BLaER1 treated with 17β-estradiol and CSF1 and Interleukin-3, amounts not matched to agents 10 nM and 100 nM (cell line): ENCODE data around the gene KLF7.

ENCODE experiments used
- H3K27ac ChIP-seq, 11 experiments: shearing (Covaris generic); formaldehyde crosslinking; 2 replicates each; pipeline ENCODE4 v1.8.1; 2022
- H3K27me3 ChIP-seq, 11 experiments: shearing (Covaris generic); formaldehyde crosslinking; 2 replicates each; pipeline ENCODE4 v1.8.1; 2022
- H3K36me3 ChIP-seq, 11 experiments: shearing (Covaris generic); formaldehyde crosslinking; 2 replicates each; pipeline ENCODE4 v1.8.1; 2022
- H3K4me1 ChIP-seq, 10 experiments: shearing (Covaris generic); formaldehyde crosslinking; 2 replicates each; pipeline ENCODE4 v1.8.1; 2022
- H3K4me2 ChIP-seq, 11 experiments: shearing (Covaris generic); formaldehyde crosslinking; 2 replicates each; pipeline ENCODE4 v1.8.1; 2022
- H3K4me3 ChIP-seq, 10 experiments: shearing (Covaris generic); formaldehyde crosslinking; 2 replicates each; pipeline ENCODE4 v1.8.1; 2022
- H3K9ac ChIP-seq, 11 experiments: shearing (Covaris generic); formaldehyde crosslinking; 2 replicates each; pipeline ENCODE4 v1.8.1; 2022
- H3K9me3 ChIP-seq, 11 experiments: shearing (Covaris generic); formaldehyde crosslinking; replicated peaks in 1 of 11; 2 replicates each; pipeline ENCODE4 v1.8.1; 2022
- H4K20me1 ChIP-seq, 11 experiments: shearing (Covaris generic); formaldehyde crosslinking; 2 replicates each; pipeline ENCODE4 v1.8.1; 2022
- Cebpa-rat ChIP-seq, 11 experiments: shearing (Covaris generic); IDR thresholded peaks; 2 replicates each; pipeline ENCODE4 v1.8.1; 2022

KLF7 gene

DNA sequence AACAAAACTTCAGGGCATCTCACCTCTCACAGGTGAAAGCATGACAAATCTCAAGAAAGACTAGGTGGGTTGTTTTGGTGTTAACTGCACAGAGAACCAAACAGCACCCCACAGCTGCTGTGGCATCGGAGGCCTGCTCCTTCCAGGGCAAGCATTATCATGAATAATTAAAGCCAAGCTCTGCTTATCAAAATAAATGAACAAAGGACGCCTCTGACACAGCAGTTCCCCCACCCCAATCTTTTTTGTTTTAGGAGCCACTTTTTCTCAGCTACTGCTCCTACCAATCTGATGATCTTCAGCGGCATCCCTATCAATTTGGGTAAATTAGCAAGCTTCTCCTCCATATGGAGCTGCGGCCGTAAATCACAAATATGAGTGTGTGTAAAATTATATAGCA is 58.6 kb downstream of the KLF7 start:
- TF ChIP-seq Cebpa-rat (IDR thresholded peaks at IDR 0.05): no peak
- Histone ChIP-seq H3K36me3 (no peaks in the 10 kb centered on the region), H3K27ac (no peak overlapping the region), H3K4me1 (peaks cover 0 to 31% (median 20%) of the 10 kb centered on the region in 10 experiments; a peak in 16 of 20 replicates), H4K20me1 (no peaks in the 10 kb centered on the region), H3K9ac (no peak overlapping the region), H3K9me3 (no peaks in the 10 kb centered on the region), H3K4me2 (peak overlapping the region in 10 of 11 experiments; percentile 11 to 59 (median 40); a peak in 15 of 22 replicates), H3K27me3 (no peaks in the 10 kb centered on the region), H3K4me3 (no peak overlapping the region)

DNA sequence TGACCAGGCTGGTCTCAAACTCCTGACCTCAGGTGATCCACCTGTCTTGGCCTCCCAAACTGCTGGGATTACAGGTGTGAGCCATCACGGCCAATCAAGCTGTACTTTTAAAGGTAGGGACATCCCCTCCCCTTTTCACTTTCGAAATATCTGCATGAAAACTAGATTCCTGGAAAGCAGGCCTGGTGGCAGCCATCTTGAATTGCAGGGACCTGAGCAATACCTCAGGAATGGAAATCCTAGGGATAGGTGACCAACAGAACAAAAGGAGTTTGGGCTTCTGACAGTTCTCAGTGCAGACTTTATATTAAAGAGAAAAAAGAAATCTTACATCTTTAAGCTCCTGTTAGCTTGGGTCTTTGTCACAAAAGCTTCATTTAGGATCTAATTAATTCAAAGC is 62.6 kb downstream of the KLF7 start:
- TF ChIP-seq Cebpa-rat (IDR thresholded peaks at IDR 0.05): no peak
- Histone ChIP-seq H3K27ac (no peak overlapping the region), H3K4me1 (peaks cover 0 to 16% (median 11%) of the 10 kb centered on the region in 10 experiments; a peak in 16 of 20 replicates), H3K27me3 (no peaks in the 10 kb centered on the region), H3K9ac (no peak overlapping the region), H3K4me3 (no peak overlapping the region), H4K20me1 (no peaks in the 10 kb centered on the region), H3K36me3 (no peaks in the 10 kb centered on the region), H3K4me2 (no peak overlapping the region), H3K9me3 (no peaks in the 10 kb centered on the region)

DNA sequence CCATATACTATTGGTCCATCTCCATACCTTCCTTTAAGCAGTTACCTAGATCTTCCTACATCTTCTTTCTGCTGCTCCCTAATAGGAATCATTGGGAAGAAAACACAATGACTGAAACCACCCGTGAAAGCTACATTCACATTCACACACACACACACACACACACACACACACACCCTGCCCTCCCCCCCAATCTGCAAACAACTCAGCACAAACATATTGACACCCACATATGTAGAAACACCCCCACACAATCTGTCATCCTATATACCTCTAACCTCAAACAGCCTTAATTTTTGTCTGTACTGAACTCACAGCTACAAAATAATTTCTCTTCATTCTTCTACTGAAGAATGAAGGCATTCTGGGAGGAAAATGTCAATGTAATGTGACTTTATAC is 63.8 kb downstream of the KLF7 start:
- H3K4me2 ChIP-seq: no peak overlapping the region
- H3K4me3 ChIP-seq: no peak overlapping the region
- H3K9ac ChIP-seq: no peak overlapping the region
- H3K36me3 ChIP-seq: no peaks in the 10 kb centered on the region
- H3K4me1 ChIP-seq: peaks cover 0 to 4% (median 1%) of the 10 kb centered on the region in 10 experiments; a peak in 10 of 20 replicates
- no peaks in the 10 kb centered on the region for H3K27me3 ChIP-seq
- H3K9me3 ChIP-seq: no peaks in the 10 kb centered on the region
- no peak for TF ChIP-seq Cebpa-rat (IDR thresholded peaks at IDR 0.05)
- no peaks in the 10 kb centered on the region for H4K20me1 ChIP-seq
- H3K27ac ChIP-seq: no peak overlapping the region

DNA sequence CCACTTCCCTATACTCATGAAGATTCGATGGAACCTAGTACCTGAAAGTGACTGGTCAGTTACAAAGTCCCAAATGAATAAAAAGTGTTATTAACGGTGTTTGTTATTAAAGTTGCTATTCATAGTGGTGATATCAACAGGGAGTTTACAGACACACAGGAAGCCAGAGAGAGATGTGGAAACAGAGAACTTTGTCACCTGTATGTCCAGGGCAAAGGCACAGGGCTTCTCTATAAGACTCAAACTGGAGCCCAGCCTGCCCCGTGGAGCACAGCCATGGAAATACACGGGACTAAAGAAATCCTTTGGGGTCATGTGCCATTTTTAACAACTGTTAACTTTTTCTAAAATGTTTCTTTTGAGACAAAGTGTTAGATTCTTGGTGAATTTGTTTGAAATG is 68.5 kb downstream of the KLF7 start:
- no peak overlapping the region for H3K27ac ChIP-seq
- H3K9ac ChIP-seq: no peak overlapping the region
- no peaks in the 10 kb centered on the region for H4K20me1 ChIP-seq
- no peak for TF ChIP-seq Cebpa-rat (IDR thresholded peaks at IDR 0.05)
- no peaks in the 10 kb centered on the region for H3K36me3 ChIP-seq
- H3K4me1 ChIP-seq: no peaks in the 10 kb centered on the region
- no peak overlapping the region for H3K4me3 ChIP-seq
- H3K9me3 ChIP-seq: peaks cover 0 to 3% (median 1%) of the 10 kb centered on the region in 11 experiments; a peak in 12 of 22 replicates
- H3K4me2 ChIP-seq: no peak overlapping the region
- H3K27me3 ChIP-seq: no peaks in the 10 kb centered on the region

DNA sequence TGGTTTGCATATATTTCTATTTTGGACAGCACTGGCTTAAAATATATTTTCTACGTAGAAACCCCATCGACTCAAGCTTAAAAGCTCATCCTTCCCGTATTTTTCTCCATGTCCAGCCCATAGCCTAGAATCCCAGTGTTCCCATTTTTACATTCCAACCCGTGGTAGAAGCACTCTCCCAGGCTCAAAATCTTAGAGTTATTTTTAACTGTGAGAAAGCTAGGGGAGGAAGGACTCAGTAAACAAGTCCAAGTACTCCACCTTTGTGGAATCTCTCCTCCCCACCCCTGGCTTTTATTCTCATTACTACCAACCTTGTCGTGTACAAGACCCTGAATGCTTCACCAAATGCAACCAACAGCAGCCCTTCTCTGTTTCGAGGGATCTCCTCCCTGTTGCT is 69.8 kb downstream of the KLF7 start:
- Histone ChIP-seq H3K9ac (no peak overlapping the region), H3K27ac (no peak overlapping the region), H3K4me3 (no peak overlapping the region), H3K36me3 (no peaks in the 10 kb centered on the region), H3K27me3 (no peaks in the 10 kb centered on the region), H4K20me1 (no peaks in the 10 kb centered on the region), H3K4me2 (no peak overlapping the region), H3K9me3 (peaks cover 0 to 11% (median 7%) of the 10 kb centered on the region in 11 experiments; a peak in 15 of 22 replicates), H3K4me1 (peaks cover 0 to 3% (median 1%) of the 10 kb centered on the region in 10 experiments; a peak in 10 of 20 replicates)
- TF ChIP-seq Cebpa-rat (IDR thresholded peaks at IDR 0.05): no peak

DNA sequence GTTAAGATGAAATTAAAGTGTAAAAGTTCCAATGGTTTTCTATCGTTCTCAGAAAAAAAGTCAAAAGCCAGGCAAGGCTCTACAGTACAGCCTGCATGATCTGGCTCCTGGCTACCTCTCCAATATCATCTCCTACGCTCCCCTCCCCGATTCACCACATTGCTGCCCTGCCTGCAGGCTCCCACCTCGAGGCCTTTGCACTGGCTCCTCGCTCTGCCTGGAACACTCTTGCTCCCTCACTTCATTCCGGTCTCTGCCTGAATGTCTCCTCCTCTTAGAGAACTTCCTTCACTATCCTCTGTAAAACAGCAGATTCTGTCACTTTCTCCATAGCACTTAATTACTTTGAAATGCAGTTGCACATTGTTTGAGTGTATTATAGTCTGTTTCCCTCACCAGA is 72.5 kb downstream of the KLF7 start:
- Histone ChIP-seq H3K27me3 (no peaks in the 10 kb centered on the region), H3K36me3 (no peaks in the 10 kb centered on the region), H3K4me1 (peaks cover 19 to 31% (median 28%) of the 10 kb centered on the region in 10 experiments), H3K4me2 (no peak overlapping the region), H3K9me3 (peaks cover 0 to 11% (median 7%) of the 10 kb centered on the region in 11 experiments; a peak in 15 of 22 replicates), H3K27ac (no peak overlapping the region), H3K9ac (no peak overlapping the region), H4K20me1 (no peaks in the 10 kb centered on the region), H3K4me3 (no peak overlapping the region)
- TF ChIP-seq Cebpa-rat (IDR thresholded peaks at IDR 0.05): no peak

DNA sequence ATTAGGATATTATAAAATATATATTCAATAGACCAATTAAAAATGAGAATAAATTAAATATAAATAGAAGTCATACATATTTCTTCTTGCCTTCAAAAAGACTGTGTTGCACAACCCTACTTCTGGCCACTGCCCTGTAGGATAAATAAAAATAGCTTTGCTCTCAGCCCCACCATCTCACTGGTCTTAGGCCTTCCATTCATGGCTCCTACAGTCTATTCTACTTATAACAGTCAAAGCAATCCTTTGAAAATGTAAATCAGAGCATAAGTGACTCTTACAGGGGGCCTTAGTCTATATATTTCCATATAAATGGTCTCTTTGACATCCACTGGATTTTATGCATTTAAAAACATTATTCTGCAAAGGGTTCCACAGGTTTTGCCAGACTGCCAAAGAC is 72.9 kb downstream of the KLF7 start:
- H4K20me1 ChIP-seq: no peaks in the 10 kb centered on the region
- H3K9me3 ChIP-seq: peaks cover 0 to 11% (median 7%) of the 10 kb centered on the region in 11 experiments; a peak in 15 of 22 replicates
- no peak for TF ChIP-seq Cebpa-rat (IDR thresholded peaks at IDR 0.05)
- H3K9ac ChIP-seq: no peak overlapping the region
- H3K27ac ChIP-seq: no peak overlapping the region
- H3K4me2 ChIP-seq: no peak overlapping the region
- H3K36me3 ChIP-seq: no peaks in the 10 kb centered on the region
- peaks cover 21 to 35% (median 32%) of the 10 kb centered on the region in 10 experiments for H3K4me1 ChIP-seq
- H3K27me3 ChIP-seq: no peaks in the 10 kb centered on the region
- H3K4me3 ChIP-seq: no peak overlapping the region

DNA sequence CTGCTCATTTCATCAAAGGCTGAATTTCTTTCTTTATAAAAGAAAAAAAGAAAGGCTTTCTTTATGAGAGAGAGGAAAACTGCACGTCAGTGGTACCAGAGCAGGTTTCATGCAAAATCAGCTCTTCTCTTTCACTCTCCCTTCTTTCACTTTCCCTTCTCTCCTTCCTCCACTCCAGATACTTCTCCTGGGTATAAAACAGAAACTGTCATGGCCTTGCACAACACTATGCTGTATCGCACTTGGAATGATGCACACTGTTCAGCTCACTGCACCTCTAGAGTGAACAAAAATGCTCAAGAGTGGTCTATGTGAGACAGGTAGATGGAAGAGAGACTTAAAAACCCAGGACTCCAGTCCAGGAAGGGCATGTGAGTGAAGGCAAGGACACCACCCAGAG is 73.8 kb downstream of the KLF7 start:
- H3K27me3 ChIP-seq: no peaks in the 10 kb centered on the region
- H3K4me1 ChIP-seq: peaks cover 21 to 35% (median 32%) of the 10 kb centered on the region in 10 experiments
- H3K9me3 ChIP-seq: peaks cover 0 to 11% (median 7%) of the 10 kb centered on the region in 11 experiments; a peak in 15 of 22 replicates
- H3K9ac ChIP-seq: no peak overlapping the region
- H3K27ac ChIP-seq: no peak overlapping the region
- TF ChIP-seq Cebpa-rat (IDR thresholded peaks at IDR 0.05): no peak
- no peaks in the 10 kb centered on the region for H4K20me1 ChIP-seq
- H3K36me3 ChIP-seq: no peaks in the 10 kb centered on the region
- no peak overlapping the region for H3K4me3 ChIP-seq
- H3K4me2 ChIP-seq: no peak overlapping the region

DNA sequence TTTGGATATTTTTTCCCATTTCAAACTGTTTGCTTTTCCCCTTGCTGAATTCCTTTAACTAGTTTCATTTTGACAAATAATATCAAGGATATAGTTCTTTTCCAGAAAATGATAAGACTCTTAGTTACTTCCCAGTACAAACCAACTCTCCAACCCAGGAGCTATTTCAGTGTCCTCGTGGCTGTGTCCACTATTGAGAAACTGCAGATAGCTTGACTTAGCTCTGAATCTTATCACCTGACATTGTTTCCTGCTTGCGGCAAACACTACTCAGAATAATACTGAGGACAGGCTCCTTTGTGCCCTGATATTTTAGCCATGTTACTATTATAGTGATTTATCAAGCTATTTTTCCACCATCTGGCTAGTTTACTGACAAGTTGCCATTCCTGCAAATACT is 74.6 kb downstream of the KLF7 start:
- Histone ChIP-seq H3K27ac (no peak overlapping the region), H3K27me3 (no peaks in the 10 kb centered on the region), H3K36me3 (no peaks in the 10 kb centered on the region), H3K4me3 (no peak overlapping the region), H3K9me3 (peaks cover 0 to 11% (median 7%) of the 10 kb centered on the region in 11 experiments; a peak in 15 of 22 replicates), H3K9ac (no peak overlapping the region), H4K20me1 (no peaks in the 10 kb centered on the region), H3K4me2 (peak overlapping the region in 8 of 11 experiments; percentile 56 to 81 (median 64); a peak in 7 of 22 replicates), H3K4me1 (peaks cover 21 to 35% (median 32%) of the 10 kb centered on the region in 10 experiments)
- TF ChIP-seq Cebpa-rat (IDR thresholded peaks at IDR 0.05): no peak

DNA sequence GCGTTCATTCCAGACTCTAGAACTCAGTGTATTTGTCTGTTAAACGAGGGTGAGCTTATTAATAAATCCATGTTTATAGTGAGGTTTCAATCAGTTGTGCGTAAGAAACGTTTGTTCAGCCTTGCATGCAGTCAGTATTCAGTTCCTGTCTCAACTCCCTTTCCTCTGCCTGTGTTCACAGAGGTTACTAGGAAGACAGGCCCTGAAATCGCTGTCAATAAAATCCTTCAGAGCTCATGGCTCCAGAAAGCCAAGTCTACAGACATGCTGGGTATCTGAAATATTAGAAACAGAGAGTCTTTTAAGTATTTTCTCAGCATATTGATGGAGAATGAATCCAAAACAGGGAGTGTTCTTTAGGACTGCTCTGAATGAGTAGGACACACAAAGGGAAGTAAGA is 75.4 kb downstream of the KLF7 start:
- H3K4me3 ChIP-seq: no peak overlapping the region
- H3K27me3 ChIP-seq: no peaks in the 10 kb centered on the region
- no peak overlapping the region; a peak in 2 of 22 replicates for H3K9ac ChIP-seq
- H3K36me3 ChIP-seq: no peaks in the 10 kb centered on the region
- H4K20me1 ChIP-seq: no peaks in the 10 kb centered on the region
- peak overlapping the region; percentile 35 to 81 (median 63) for H3K4me2 ChIP-seq
- no peak for TF ChIP-seq Cebpa-rat (IDR thresholded peaks at IDR 0.05)
- peaks cover 0 to 11% (median 7%) of the 10 kb centered on the region in 11 experiments; a peak in 15 of 22 replicates for H3K9me3 ChIP-seq
- peaks cover 21 to 35% (median 32%) of the 10 kb centered on the region in 10 experiments for H3K4me1 ChIP-seq
- peak overlapping the region in 3 of 11 experiments; percentile 0 to 48 (median 27); a peak in 4 of 22 replicates for H3K27ac ChIP-seq
